Right renal pelvis (tissue), 4 donors: ENCODE measurements around the gene VAV3. TPM values are rescaled to one million over a fixed set of nuclear protein-coding genes. Genes with fewer than 3 reads are reported as not detected.

Experiments
- DNase-seq, 4 donors: peaks; one replicate each; pipeline ENCODE4 v3.0.0-alpha.2; 2013; ENCODE audit warnings: low read depth in 4 of 4, low spot score in 3 of 4, missing footprints in 1 of 4
- polyA plus RNA-seq, 4 donors: library from polyadenylated mRNA; unstranded; fragments of 120-200 nt; gene quantifications; one replicate each; pipeline ENCODE4 v1.2.1, GENCODE V29; 2013; ENCODE audit not compliant: insufficient read length in 4 of 4

The VAV3 gene
- polyA plus RNA-seq, 4 donors: 129 to 151 (median 145) TPM

- no peak for DNase-seq
Observed at GRCh38 chr1:107692580-107693345, 272.2 kb downstream of the VAV3 start.

DNA sequence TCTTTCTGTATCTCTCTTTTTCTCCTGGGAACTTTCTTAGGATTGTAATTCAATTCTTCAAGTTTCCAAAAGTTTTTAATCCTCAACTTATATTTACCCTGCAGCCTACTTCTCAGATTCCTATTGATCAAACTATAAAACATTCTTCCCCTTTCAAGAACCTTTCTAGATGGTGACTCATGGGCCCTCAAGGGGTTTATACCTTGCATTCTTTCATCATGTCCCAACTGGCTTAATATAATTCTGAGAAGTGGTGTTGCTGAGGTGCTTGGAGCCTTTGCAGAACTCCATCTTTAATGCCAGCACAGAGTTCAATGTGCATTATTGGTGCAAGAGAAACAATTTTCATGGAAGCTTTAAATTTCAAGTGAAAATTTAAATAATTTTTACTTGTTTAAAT, 273.4 kb downstream of the VAV3 start:
- no peak for DNase-seq

DNA sequence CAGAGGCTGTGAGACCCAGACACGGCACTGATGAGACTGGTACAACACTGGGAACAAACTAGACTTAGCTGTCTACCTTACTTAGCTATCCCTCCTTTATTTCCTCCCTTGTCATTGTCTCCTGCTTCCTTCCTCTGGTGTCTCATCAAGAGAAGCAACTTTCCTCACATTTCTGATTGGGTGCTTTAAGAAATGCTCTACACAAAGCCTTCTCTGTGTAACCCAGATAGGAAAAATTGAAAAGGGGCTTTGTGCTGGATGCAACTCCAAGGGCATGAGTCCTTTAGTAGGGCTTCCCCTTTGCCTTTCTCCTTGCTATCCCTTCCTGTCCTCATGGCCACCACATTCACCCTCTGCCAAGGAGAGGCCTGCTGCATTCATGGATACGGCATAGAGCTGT, 274.5 kb downstream of the VAV3 start:
- no peak for DNase-seq

GRCh38 chr1:107689733-107690132, 275.2 kb downstream of the VAV3 start:
- no peak for DNase-seq

DNA sequence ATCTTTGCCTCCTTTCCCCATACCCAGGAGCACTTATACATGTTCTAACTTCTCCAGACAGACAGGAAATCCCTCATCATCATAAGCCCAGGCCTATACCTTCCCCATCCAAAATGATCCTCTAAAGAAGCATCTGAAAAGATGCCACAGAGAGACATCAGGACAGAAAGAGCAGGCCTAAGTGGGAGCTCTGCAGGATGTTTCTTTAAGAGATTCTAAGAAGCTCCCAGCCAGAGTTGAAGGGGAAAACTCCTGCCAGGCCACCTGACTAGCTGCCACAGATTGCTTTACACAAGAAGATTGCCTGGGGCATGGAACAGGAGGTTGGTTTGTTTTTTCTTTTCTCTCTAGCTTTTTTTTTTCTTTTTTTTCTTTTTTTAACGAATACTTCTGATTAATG, 275.8 kb downstream of the VAV3 start:
- no peak for DNase-seq

DNA sequence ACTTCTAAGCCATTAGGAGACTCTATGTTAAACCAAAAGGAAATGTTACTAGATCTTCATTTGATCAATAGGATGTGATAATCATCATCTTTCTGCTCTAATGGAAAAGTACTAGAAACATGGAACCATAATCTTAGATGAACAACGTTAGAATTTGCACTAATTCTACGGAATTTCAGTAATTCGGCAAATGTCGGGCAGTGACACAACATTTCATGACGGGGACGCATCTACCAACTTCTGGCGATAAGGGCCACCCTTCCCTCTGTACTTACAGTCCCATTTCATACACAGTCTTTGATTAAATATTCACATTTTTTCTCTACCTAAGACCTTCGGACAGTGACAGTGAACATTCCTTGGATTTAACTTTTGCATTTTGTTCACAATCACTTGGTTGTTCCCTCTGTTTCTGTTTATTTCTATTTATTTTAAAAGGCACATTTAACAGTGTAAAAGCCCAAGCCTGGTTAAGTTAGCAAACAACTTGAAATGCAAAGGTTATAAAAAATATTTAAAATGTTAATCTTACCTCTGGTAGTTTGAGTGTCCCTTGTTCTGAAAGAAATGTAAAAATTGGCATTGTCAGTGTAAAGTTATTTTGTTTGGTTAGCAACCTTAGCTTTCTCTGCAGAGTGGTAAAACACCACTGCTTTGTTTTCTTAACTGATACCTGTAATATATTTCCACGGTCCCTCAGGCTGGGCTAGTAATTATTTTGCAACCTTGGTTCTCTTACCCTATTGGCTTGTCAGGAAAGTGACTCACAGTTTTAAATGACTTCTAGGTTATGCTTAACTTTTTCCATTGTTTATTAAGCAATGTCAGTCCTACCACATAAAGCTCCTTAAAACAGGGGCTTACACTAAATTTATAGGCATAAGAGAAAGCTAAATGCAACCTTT, 276.9 kb downstream of the VAV3 start:
- no peak for DNase-seq

- DNase-seq: no peak
Observed at GRCh38 chr1:107683683-107684082, 281.3 kb downstream of the VAV3 start.

GRCh38 chr1:107683191-107683657, 281.8 kb downstream of the VAV3 start:
- DNase-seq: peak in 3 of 4 donors; percentile 36 to 56 (median 53)

GRCh38 chr1:107682467-107682866, 282.5 kb downstream of the VAV3 start:
- DNase-seq: no peak

- DNase-seq: no peak
Observed at GRCh38 chr1:107681001-107681479, 283.9 kb downstream of the VAV3 start.

DNA sequence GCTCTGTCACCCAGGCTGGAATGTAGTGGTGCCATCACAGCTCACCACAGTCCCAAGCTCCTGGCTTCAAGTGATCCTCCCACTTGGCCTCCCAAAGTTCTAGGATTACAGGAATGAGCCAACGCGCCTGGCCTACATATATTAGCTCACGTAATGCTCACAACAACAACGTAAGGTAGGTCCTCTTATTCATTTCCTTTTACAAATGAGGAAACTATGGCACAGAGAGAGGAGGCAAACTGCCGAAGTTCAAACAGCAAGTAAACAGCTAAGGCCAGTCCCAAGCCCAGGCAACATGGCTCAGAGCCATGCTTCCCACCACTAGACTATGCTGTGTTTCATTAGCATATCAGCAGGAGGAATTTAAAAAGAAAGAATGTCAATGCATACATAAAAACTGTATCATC, 284.4 kb downstream of the VAV3 start:
- no peak for DNase-seq

- no peak for DNase-seq
Observed at GRCh38 chr1:107679411-107679953, 285.5 kb downstream of the VAV3 start.

GRCh38 chr1:107678993-107679392, 286.0 kb downstream of the VAV3 start:
- no peak for DNase-seq

GRCh38 chr1:107677697-107678096, 287.3 kb downstream of the VAV3 start:
- DNase-seq: no peak

- no peak for DNase-seq
Observed at GRCh38 chr1:107674486-107674885, 290.5 kb downstream of the VAV3 start.

GRCh38 chr1:107673006-107673405, 292.0 kb downstream of the VAV3 start:
- DNase-seq: no peak

DNA sequence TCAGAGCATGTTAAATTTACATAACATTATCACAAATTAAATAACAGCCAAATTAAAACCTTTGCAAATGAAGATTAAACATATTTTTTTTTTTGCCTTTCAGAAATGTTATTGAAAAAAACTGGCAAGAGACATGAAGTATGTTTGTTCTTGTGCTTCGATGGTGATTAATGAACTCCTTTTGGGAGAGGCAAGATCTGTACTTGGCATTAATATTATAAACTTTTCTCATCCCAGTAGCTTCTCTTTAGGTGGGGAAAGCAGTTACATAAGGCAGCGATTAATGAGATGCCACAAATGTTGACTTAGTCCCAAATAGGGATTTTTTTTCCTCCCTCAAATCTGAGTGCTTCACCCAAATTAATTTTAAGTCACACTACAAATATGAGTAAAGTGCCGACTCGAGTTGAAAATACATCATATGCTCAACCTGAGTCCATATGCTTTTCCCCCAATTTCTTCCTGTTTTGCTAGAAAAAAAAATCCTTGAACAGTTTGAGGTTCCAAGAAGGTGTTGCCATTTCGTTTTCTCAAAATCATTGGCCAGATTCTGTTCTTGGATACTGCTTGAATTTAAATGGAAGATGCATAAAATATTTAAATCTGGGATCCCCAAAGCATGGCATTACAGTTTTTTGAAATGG, 294.5 kb downstream of the VAV3 start:
- no peak for DNase-seq

DNA sequence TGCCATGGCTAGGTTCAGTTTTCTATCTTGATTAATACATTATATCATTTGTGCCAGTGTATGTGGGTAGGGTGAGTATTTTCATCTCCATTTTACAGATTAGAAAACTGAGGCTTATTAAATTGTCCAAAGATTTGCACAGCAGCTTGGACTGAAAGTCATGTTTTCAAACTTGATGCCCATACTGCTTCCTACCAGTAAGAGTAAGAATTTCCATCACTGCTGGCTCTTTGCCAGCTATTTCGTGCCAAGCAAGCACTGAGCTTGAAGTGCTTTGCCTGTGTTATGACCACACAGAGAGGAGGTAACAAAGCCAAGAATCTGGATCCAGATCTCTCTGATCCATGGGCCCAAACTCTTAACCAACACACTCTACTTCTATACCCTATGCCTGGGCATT, 295.0 kb downstream of the VAV3 start:
- DNase-seq: no peak

GRCh38 chr1:107668762-107669161, 296.2 kb downstream of the VAV3 start:
- no peak for DNase-seq

- DNase-seq: no peak
Observed at GRCh38 chr1:107666493-107666892, 298.5 kb downstream of the VAV3 start.
